ENCODE measurements around the gene RNF6. TPM values are rescaled to one million over a fixed set of nuclear protein-coding genes. Genes with fewer than 3 reads are reported as not detected.

The RNF6 gene
- polyA plus RNA-seq, 3 donors, result 8.9 to 20.3 (median 15.0) TPM

GRCh38 chr13:26221399-26221720, 754 bp downstream of the RNF6 start:
- Mint-ChIP-seq H3K4me1 (peaks cover 27% of the 10 kb centered on the region), H3K9me3 (no peaks in the 10 kb centered on the region), H3K36me3 (peaks cover 24 to 32% of the 10 kb centered on the region in 2 donors), H3K4me3 (peak overlapping the region; percentile 98 to 100), H3K27me3 (ENCODE audit: low read depth in 3 of 3) (peaks cover 2 to 4% (median 3%) of the 10 kb centered on the region in 3 donors), H3K27ac (peak overlapping the region; percentile 94 to 99 (median 98))
- peak overlapping the region; percentile 85 to 98 for H3K27ac ChIP-seq (ENCODE audit: low read depth in 1 of 2, low read length in 2 of 2)
- TF ChIP-seq CTCF (IDR thresholded peaks at IDR 0.05), result no peak
- peaks cover 35 to 40% of the 10 kb centered on the region in 2 donors for H3K36me3 ChIP-seq (replicated peaks in 1 of 2; ENCODE audit: control insufficient read depth in 1 of 2, insufficient read depth in 2 of 2, low read length in 2 of 2)
- peaks cover 19 to 30% of the 10 kb centered on the region in 2 donors for H3K4me1 ChIP-seq (ENCODE audit: control insufficient read depth in 1 of 2, insufficient read depth in 2 of 2, low read length in 2 of 2)
- H3K27me3 ChIP-seq (ENCODE audit: control insufficient read depth in 2 of 2, insufficient read depth in 2 of 2, low read length in 2 of 2), result no peaks in the 10 kb centered on the region
- H3K4me2 ChIP-seq (replicated peaks; ENCODE audit: extremely low read depth, low read length, poor library complexity, severe bottlenecking), result peak overlapping the region; percentile 90
- H3K9me3 ChIP-seq (replicated peaks in 1 of 2; ENCODE audit: control insufficient read depth in 1 of 2, insufficient read depth in 1 of 2, low read length in 2 of 2), result no peaks in the 10 kb centered on the region
- intact Hi-C loops (cut with micrococcal nuclease), result loop anchor here in 1 of 2 donors (5.0 kb wide), 1 partner anchor 34 kb away; no protein-coding TSS in a partner anchor
- H3K4me3 ChIP-seq (replicated peaks in 1 of 3; ENCODE audit: low read depth in 2 of 3, low read length in 3 of 3), result peak overlapping the region; percentile 84 to 99 (median 95)
- DNase-seq, result no peak
- H4K20me1 ChIP-seq (ENCODE audit: insufficient read depth, low read length), result no peaks in the 10 kb centered on the region
- 0% methylated on average over 16 of the region's 16 CpGs for WGBS (ENCODE audit: insufficient coverage)
- peak overlapping the region; percentile 99 for H3K9ac ChIP-seq (ENCODE audit: insufficient read depth, low read length, poor library complexity, severe bottlenecking)
- peaks cover 28% of the 10 kb centered on the region for H3K79me2 ChIP-seq (ENCODE audit: insufficient read depth, low read length)
- peak overlapping the region; percentile 100 for H2AFZ ChIP-seq (ENCODE audit: insufficient read depth, low read depth, low read length, poor library complexity, severe bottlenecking)

- H3K4me1 Mint-ChIP-seq, result peaks cover 27% of the 10 kb centered on the region
- peaks cover 2 to 4% (median 3%) of the 10 kb centered on the region in 3 donors for H3K27me3 Mint-ChIP-seq (ENCODE audit: low read depth in 3 of 3)
- H3K27ac Mint-ChIP-seq, result no peak overlapping the region
- DNase-seq, result peak in 2 of 3 donors; percentile 15 to 39
- H3K36me3 Mint-ChIP-seq, result peaks cover 30 to 34% of the 10 kb centered on the region in 2 donors
- Histone ChIP-seq H3K4me3 (replicated peaks in 1 of 3; ENCODE audit: low read depth in 2 of 3, low read length in 3 of 3) (peak overlapping the region in 2 of 3 experiments; percentile 95 to 99), H2AFZ (ENCODE audit: insufficient read depth, low read depth, low read length, poor library complexity, severe bottlenecking) (no peak overlapping the region), H3K9me3 (replicated peaks in 1 of 2; ENCODE audit: control insufficient read depth in 1 of 2, insufficient read depth in 1 of 2, low read length in 2 of 2) (no peaks in the 10 kb centered on the region), H3K9ac (ENCODE audit: insufficient read depth, low read length, poor library complexity, severe bottlenecking) (no peak overlapping the region), H3K4me1 (ENCODE audit: control insufficient read depth in 1 of 2, insufficient read depth in 2 of 2, low read length in 2 of 2) (peaks cover 19 to 30% of the 10 kb centered on the region in 2 donors), H3K27ac (ENCODE audit: low read depth in 1 of 2, low read length in 2 of 2) (no peak overlapping the region), H3K27me3 (ENCODE audit: control insufficient read depth in 2 of 2, insufficient read depth in 2 of 2, low read length in 2 of 2) (no peaks in the 10 kb centered on the region), H4K20me1 (ENCODE audit: insufficient read depth, low read length) (no peaks in the 10 kb centered on the region), H3K36me3 (replicated peaks in 1 of 2; ENCODE audit: control insufficient read depth in 1 of 2, insufficient read depth in 2 of 2, low read length in 2 of 2) (peaks cover 43 to 48% of the 10 kb centered on the region in 2 donors), H3K79me2 (ENCODE audit: insufficient read depth, low read length) (peaks cover 28% of the 10 kb centered on the region), H3K4me2 (replicated peaks; ENCODE audit: extremely low read depth, low read length, poor library complexity, severe bottlenecking) (peak overlapping the region; percentile 90)
- H3K4me3 Mint-ChIP-seq, result no peak overlapping the region
- WGBS (ENCODE audit: insufficient coverage), result no CpG with 5 or more reads among the region's 2 CpGs
- intact Hi-C loops (cut with micrococcal nuclease), result loop anchor here in 1 of 2 donors (5.0 kb wide), 1 partner anchor 33 kb away; no protein-coding TSS in a partner anchor
- TF ChIP-seq CTCF (IDR thresholded peaks at IDR 0.05), result no peak
- H3K9me3 Mint-ChIP-seq, result no peaks in the 10 kb centered on the region
Observed at GRCh38 chr13:26220575-26220974, 1.5 kb downstream of the RNF6 start.
